ENCODE measurements around the gene NIPAL4.
"Not testable (repeated sequence)": the region's sequence is repeated elsewhere in the genome, so short reads cannot be mapped to it uniquely, and the experiment has no call there.

Gene NIPAL4

GRCh38 chr5:157459715-157460599, at the start of gene NIPAL4:
Gene NIPAL4 (plus strand): TSS chr5:157460213. CDS start chr5:157460321, 108 bp downstream.
- no peak for DNase-seq

- no peak for DNase-seq
These were observed 44.2 kb upstream of the NIPAL4 start for GRCh38 chr5:157415838-157416237.

GRCh38 chr5:157419521-157419920, 40.5 kb upstream of the NIPAL4 start:
- DNase-seq = not testable (repeated sequence)

- DNase-seq = not testable (repeated sequence)
These were observed 30.1 kb upstream of the NIPAL4 start for GRCh38 chr5:157429920-157430319.

GRCh38 chr5:157431544-157432200, 28.3 kb upstream of the NIPAL4 start:
- no peak for DNase-seq

GRCh38 chr5:157434096-157434495, 25.9 kb upstream of the NIPAL4 start:
- DNase-seq = no peak

GRCh38 chr5:157443041-157443549, 16.9 kb upstream of the NIPAL4 start:
- no peak for DNase-seq

- DNase-seq = no peak
These were observed 15.8 kb upstream of the NIPAL4 start for GRCh38 chr5:157444224-157444623.

- DNase-seq = no peak
These were observed 14.1 kb upstream of the NIPAL4 start for GRCh38 chr5:157445745-157446411.

- no peak for DNase-seq
These were observed 13.5 kb upstream of the NIPAL4 start for GRCh38 chr5:157446412-157446935.

GRCh38 chr5:157447201-157447637, 12.8 kb upstream of the NIPAL4 start:
- no peak for DNase-seq

- DNase-seq = no peak
These were observed 10.8 kb upstream of the NIPAL4 start for GRCh38 chr5:157449011-157449723.

- DNase-seq = no peak
These were observed 10.0 kb upstream of the NIPAL4 start for GRCh38 chr5:157450024-157450423.

- DNase-seq = no peak
These were observed 8.2 kb upstream of the NIPAL4 start for GRCh38 chr5:157451806-157452205.

GRCh38 chr5:157454273-157454672, 5.7 kb upstream of the NIPAL4 start:
- DNase-seq = no peak

GRCh38 chr5:157455057-157455456, 5.0 kb upstream of the NIPAL4 start:
- no peak for DNase-seq

- no peak for DNase-seq
These were observed 3.7 kb upstream of the NIPAL4 start for GRCh38 chr5:157456301-157456700.

- DNase-seq = no peak
These were observed 2.6 kb upstream of the NIPAL4 start for GRCh38 chr5:157457391-157457790.

- DNase-seq = no peak
These were observed 1.2 kb upstream of the NIPAL4 start for GRCh38 chr5:157458835-157459234.

GRCh38 chr5:157460921-157461792, 1.1 kb downstream of the NIPAL4 start:
- no peak for DNase-seq

- no peak for DNase-seq
These were observed 3.1 kb downstream of the NIPAL4 start for GRCh38 chr5:157463081-157463480.
